HFF-Myc (cell line): Measurements from ENCODE around the gene SUPT20HL1.

ENCODE experiments used
- DNase-seq: peaks from one replicate; pipeline ENCODE4 v3.0.0-alpha.2; 2011; ENCODE audit warnings: low read depth; ENCODE audit errors: extremely low read depth
- H3K4me3 ChIP-seq: replicated peaks from 2 replicates; pipeline ENCODE4 v1.5.1; 2011; ENCODE audit warnings: low read depth, mild to moderate bottlenecking, control low read depth, low read length
- TF ChIP-seq, protein P1 (sequence below): IDR thresholded peaks from 2 replicates; pipeline ENCODE4 v1.5.1; 2012; ENCODE audit warnings: mild to moderate bottlenecking, low read depth, low read length, control low read depth; ENCODE audit errors: missing control alignments

Gene SUPT20HL1

GRCh38 chrX:24391389-24391788, 30.9 kb downstream of the SUPT20HL1 start:
- TF ChIP-seq, protein P1, sequence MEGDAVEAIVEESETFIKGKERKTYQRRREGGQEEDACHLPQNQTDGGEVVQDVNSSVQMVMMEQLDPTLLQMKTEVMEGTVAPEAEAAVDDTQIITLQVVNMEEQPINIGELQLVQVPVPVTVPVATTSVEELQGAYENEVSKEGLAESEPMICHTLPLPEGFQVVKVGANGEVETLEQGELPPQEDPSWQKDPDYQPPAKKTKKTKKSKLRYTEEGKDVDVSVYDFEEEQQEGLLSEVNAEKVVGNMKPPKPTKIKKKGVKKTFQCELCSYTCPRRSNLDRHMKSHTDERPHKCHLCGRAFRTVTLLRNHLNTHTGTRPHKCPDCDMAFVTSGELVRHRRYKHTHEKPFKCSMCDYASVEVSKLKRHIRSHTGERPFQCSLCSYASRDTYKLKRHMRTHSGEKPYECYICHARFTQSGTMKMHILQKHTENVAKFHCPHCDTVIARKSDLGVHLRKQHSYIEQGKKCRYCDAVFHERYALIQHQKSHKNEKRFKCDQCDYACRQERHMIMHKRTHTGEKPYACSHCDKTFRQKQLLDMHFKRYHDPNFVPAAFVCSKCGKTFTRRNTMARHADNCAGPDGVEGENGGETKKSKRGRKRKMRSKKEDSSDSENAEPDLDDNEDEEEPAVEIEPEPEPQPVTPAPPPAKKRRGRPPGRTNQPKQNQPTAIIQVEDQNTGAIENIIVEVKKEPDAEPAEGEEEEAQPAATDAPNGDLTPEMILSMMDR, result no peak
- no peak overlapping the region for H3K4me3 ChIP-seq
- no peak for DNase-seq

DNA sequence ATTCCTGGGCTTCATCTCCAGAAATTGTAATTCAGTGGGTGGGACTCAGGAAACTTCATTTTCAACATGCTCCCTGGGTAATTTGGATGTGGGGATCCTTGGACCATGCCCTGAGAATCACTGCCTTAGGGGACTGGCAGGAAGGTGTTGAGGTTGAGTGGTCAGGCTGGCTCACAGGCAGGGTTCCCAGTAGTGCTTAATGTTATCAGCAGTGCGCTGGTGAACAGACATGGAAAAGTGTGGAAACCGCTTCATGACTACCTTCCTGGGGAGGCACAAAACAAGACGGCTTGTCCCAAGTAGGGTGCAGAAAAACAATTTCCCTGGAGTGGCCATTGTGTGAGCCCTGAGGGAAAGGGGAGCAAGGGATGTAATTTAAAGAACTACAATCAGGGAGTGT, 31.4 kb downstream of the SUPT20HL1 start:
- TF ChIP-seq, protein P1, result no peak
- no peak for DNase-seq

GRCh38 chrX:24392709-24393108, 32.3 kb downstream of the SUPT20HL1 start:
- TF ChIP-seq, protein P1, result no peak
- no peak overlapping the region for H3K4me3 ChIP-seq
- no peak for DNase-seq

More for the DNA sequence above, 31.4 kb downstream of the SUPT20HL1 start:
- H3K4me3 ChIP-seq, result no peak overlapping the region

DNA sequence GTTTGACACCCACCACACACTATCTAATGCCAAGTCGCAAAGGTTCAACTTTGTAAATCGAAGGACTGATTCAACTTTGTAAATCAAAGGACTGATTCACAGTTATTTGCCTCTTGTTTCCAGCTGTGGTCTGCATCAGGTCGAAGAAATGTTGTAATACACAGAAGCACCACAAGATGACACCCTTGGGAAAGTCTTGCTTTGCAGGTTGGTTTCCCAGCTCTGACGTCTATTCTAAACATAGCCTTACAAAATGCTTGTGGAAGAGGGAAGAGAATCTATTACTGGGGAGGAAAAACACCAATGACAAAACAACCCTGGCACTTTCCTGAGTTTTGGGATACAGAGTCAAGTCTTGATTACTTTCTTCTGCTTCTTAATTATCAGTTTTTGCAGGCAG, 35.3 kb downstream of the SUPT20HL1 start:
- no peak overlapping the region for H3K4me3 ChIP-seq
- DNase-seq, result peak; percentile 27
- TF ChIP-seq, protein P1, result peak; percentile 53

- TF ChIP-seq, protein P1, result no peak
- DNase-seq, result no peak
- H3K4me3 ChIP-seq, result no peak overlapping the region
Measured at GRCh38 chrX:24396236-24396930, 35.9 kb downstream of the SUPT20HL1 start.

DNA sequence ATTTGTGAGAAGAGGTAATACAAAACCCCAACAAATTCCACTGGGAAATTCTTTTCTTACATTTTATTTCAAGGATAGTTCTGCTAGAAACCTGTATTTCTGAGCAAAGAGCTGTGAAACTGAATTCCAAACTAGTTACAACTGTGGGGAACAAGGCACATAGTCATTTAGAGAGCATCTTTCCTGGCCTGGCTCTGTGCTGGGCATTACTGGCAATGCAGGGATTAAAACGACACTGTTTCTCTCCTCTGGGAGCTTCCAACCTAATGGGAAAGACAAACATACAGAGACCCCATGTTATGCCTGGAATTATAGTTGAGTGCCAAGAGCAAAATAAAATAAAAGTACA, 36.5 kb downstream of the SUPT20HL1 start:
- no peak for DNase-seq
- TF ChIP-seq, protein P1, result no peak
- H3K4me3 ChIP-seq, result no peak overlapping the region

GRCh38 chrX:24398766-24399165, 38.3 kb downstream of the SUPT20HL1 start:
- no peak overlapping the region for H3K4me3 ChIP-seq
- no peak for DNase-seq
- TF ChIP-seq, protein P1, result no peak
